HepG2 (cell line): ENCODE data around the gene TSC22D2. TPM values are rescaled to one million over a fixed set of nuclear protein-coding genes. Genes with fewer than 3 reads are reported as not detected.

Experiments used
- CBX5 ChIP-seq: sonication (generic); formaldehyde crosslinking; IDR thresholded peaks from 2 replicates; pipeline ENCODE4 v1.4.0; 2020; ENCODE audit warnings: missing genetic modification reagents, borderline replicate concordance
- CREM ChIP-seq, 2 experiments: sonication (generic) in 1 of 2; formaldehyde crosslinking in 1 of 2; IDR thresholded peaks; 2 replicates each; pipeline versions ENCODE4 v1.4.0 to v1.6.1; 2016 to 2020; ENCODE audit warnings: antibody characterized with exemption in 1 of 2, mild to moderate bottlenecking in 1 of 2, missing genetic modification reagents in 1 of 2
- DDIT3 ChIP-seq: sonication (generic); formaldehyde crosslinking; IDR thresholded peaks from 2 replicates; pipeline ENCODE4 v1.4.0; 2020; ENCODE audit warnings: mild to moderate bottlenecking, missing genetic modification reagents
- ERF ChIP-seq: IDR thresholded peaks from 2 replicates; pipeline ENCODE4 v1.6.1; 2018; ENCODE audit warnings: missing biosample characterization, missing genetic modification reagents
- HBP1 ChIP-seq: IDR thresholded peaks from 2 replicates; pipeline ENCODE4 v1.6.1; 2016; ENCODE audit warnings: low read depth, control low read depth
- IRX3 ChIP-seq: sonication (generic); formaldehyde crosslinking; IDR thresholded peaks from 2 replicates; pipeline ENCODE4 v1.8.1; 2023; ENCODE audit warnings: mild to moderate bottlenecking, low read depth, missing genetic modification reagents, borderline replicate concordance
- JUN ChIP-seq: sonication (generic); formaldehyde crosslinking; IDR thresholded peaks from 2 replicates; pipeline ENCODE4 v1.4.0; 2020; ENCODE audit warnings: mild to moderate bottlenecking, missing genetic modification reagents
- KAT8 ChIP-seq: IDR thresholded peaks from 2 replicates; pipeline ENCODE4 v1.6.1; 2016; ENCODE audit warnings: missing genetic modification reagents, missing compliant biosample characterization
- NFKBIZ ChIP-seq: IDR thresholded peaks from 2 replicates; pipeline ENCODE4 v1.6.1; 2018; ENCODE audit warnings: missing genetic modification reagents, missing compliant biosample characterization
- PAXIP1 ChIP-seq: sonication (generic); formaldehyde crosslinking; conservative IDR thresholded peaks from 2 replicates; pipeline ENCODE4 v1.4.0; 2020; ENCODE audit warnings: mild to moderate bottlenecking, missing genetic modification reagents, moderate library complexity
- RBAK ChIP-seq: sonication (generic); formaldehyde crosslinking; IDR thresholded peaks from 2 replicates; pipeline ENCODE4 v1.5.1; 2020; ENCODE audit warnings: mild to moderate bottlenecking, missing genetic modification reagents
- SIX4 ChIP-seq: sonication (generic); formaldehyde crosslinking; IDR thresholded peaks from 2 replicates; pipeline ENCODE4 v1.4.0; 2020; ENCODE audit warnings: missing genetic modification reagents
- TAF15 ChIP-seq: fragments of 200-400 bp; formaldehyde crosslinking; IDR thresholded peaks from one replicate; pipeline ENCODE4 v1.6.1; 2018; ENCODE audit warnings: mild to moderate bottlenecking, low read depth, low read length; ENCODE audit not compliant: poor library complexity, severe bottlenecking
- TGIF2 ChIP-seq: IDR thresholded peaks from 2 replicates; pipeline ENCODE4 v1.6.1; 2016; ENCODE audit warnings: control low read depth, missing compliant biosample characterization
- THAP8 ChIP-seq: sonication (generic); formaldehyde crosslinking; IDR thresholded peaks from 2 replicates; pipeline ENCODE4 v1.5.1; 2020; ENCODE audit warnings: missing genetic modification reagents, mild to moderate bottlenecking, borderline replicate concordance
- ZBTB3 ChIP-seq: sonication (generic); formaldehyde crosslinking; IDR thresholded peaks from 2 replicates; pipeline ENCODE4 v1.4.0; 2020; ENCODE audit warnings: low read depth, mild to moderate bottlenecking, moderate library complexity, missing genetic modification reagents, borderline replicate concordance
- ZBTB37 ChIP-seq: sonication (generic); formaldehyde crosslinking; IDR thresholded peaks from 2 replicates; pipeline ENCODE4 v1.4.0; 2020; ENCODE audit warnings: mild to moderate bottlenecking, missing genetic modification reagents
- ZC3H4 ChIP-seq: sonication (generic); formaldehyde crosslinking; IDR thresholded peaks from 2 replicates; pipeline ENCODE4 v1.4.0; 2020; ENCODE audit warnings: missing genetic modification reagents, borderline replicate concordance
- ZFP1 ChIP-seq: IDR thresholded peaks from 2 replicates; pipeline ENCODE4 v1.6.1; 2016
- ZNF326 ChIP-seq: sonication (generic); formaldehyde crosslinking; IDR thresholded peaks from 2 replicates; pipeline ENCODE4 v1.4.0; 2020; ENCODE audit warnings: missing genetic modification reagents, borderline replicate concordance
- ZNF619 ChIP-seq: sonication (generic); formaldehyde crosslinking; IDR thresholded peaks from 2 replicates; pipeline ENCODE4 v1.4.0; 2020; ENCODE audit warnings: mild to moderate bottlenecking, missing genetic modification reagents
- ZNF629 ChIP-seq: sonication (generic); formaldehyde crosslinking; conservative IDR thresholded peaks from 2 replicates; pipeline ENCODE4 v1.5.0; 2020; ENCODE audit warnings: missing genetic modification reagents
- ZNF772 ChIP-seq: sonication (generic); formaldehyde crosslinking; IDR thresholded peaks from 2 replicates; pipeline ENCODE4 v1.5.0; 2020; ENCODE audit warnings: mild to moderate bottlenecking, missing genetic modification reagents
- polyA plus RNA-seq, 8 experiments: library from polyadenylated mRNA; depleted of rRNA in 3 of 8; stranded (reverse) in 7 of 8; unstranded in 1 of 8; fragments of >200 nt; fragmentation: Illumina TruSeq in 4 of 8; extraction: Trizol in 4 of 8; gene quantifications; 2 replicates each; pipeline versions ENCODE4 v1.2.1 to v1.2.3, GENCODE V29; 2011 to 2016; ENCODE audit warnings: low read depth in 4 of 8, missing spikeins in 1 of 8, mixed read lengths in 1 of 8; ENCODE audit not compliant: insufficient read depth in 1 of 8
- total RNA-seq, 5 experiments: library from RNA; depleted of rRNA; stranded (reverse); fragments of >200 nt; fragmentation: Illumina TruSeq; extraction: Trizol; gene quantifications; 2 replicates each; pipeline ENCODE4 v1.2.3, GENCODE V29; 2016; ENCODE audit warnings: low read depth in 1 of 5

TSC22D2 gene
- total and polyA plus RNA-seq, 2 of the 13 experiments (the other 11 are each of a cell fraction or from before 2014, with no cell fraction given) = 4.6 to 8.2 TPM

GRCh38 chr3:150362515-150363302, 45.4 kb upstream of the TSC22D2 start (continued):
- TF ChIP-seq DDIT3 (CRISPR knock-in tag) = no peak
- no peak for TF ChIP-seq THAP8
- TF ChIP-seq TGIF2 (CRISPR knock-in tag) = no peak
- TF ChIP-seq ZNF619 = no peak
- TF ChIP-seq PAXIP1 (CRISPR knock-in tag) = peak; percentile 43
- no peak for TF ChIP-seq ZNF772 (CRISPR knock-in tag)
- TF ChIP-seq HBP1 (CRISPR knock-in tag) = no peak
- 0 out of 2 replicates have a peak, but pooled peaks have one; percentile 17 for TF ChIP-seq ERF (CRISPR knock-in tag)
- TF ChIP-seq ZBTB3 = no peak
- no peak for TF ChIP-seq ZBTB37 (CRISPR knock-in tag)
- TF ChIP-seq RBAK (CRISPR knock-in tag) = no peak
- peak; percentile 96 for TF ChIP-seq ZNF629
- no peak for TF ChIP-seq JUN (CRISPR knock-in tag)
- no peak for TF ChIP-seq TAF15
- no peak for TF ChIP-seq ZNF326 (CRISPR knock-in tag)
- TF ChIP-seq IRX3 = no peak
- TF ChIP-seq ZFP1 (CRISPR knock-in tag) = no peak
- TF ChIP-seq NFKBIZ = no peak
- no peak for TF ChIP-seq CREM (IDR thresholded peaks at IDR 0.05)
- no peak for TF ChIP-seq CREM (CRISPR knock-in tag; IDR thresholded peaks at IDR 0.05)
- no peak for TF ChIP-seq KAT8 (CRISPR knock-in tag)
- TF ChIP-seq CBX5 (CRISPR knock-in tag) = no peak
- no peak for TF ChIP-seq ZC3H4
- TF ChIP-seq SIX4 (CRISPR knock-in tag) = no peak
